Hippocampal formation (tissue), 2 donors: ENCODE measurements around the gene RNF151.

Source experiments
- DNase-seq, 2 donors: peaks; one replicate each; lab custom pipeline; 2025; lab: John Stamatoyannopoulos, UW

Gene RNF151

GRCh38 chr16:1978476-1979120 is 11.9 kb downstream of the RNF151 start:
- no peak for DNase-seq

GRCh38 chr16:1979271-1980029 is 12.8 kb downstream of the RNF151 start:
- no peak for DNase-seq

- DNase-seq, result no peak
These were observed 13.5 kb downstream of the RNF151 start for GRCh38 chr16:1980030-1980769.

- no peak for DNase-seq
These were observed 14.1 kb downstream of the RNF151 start for GRCh38 chr16:1980770-1981087.

- DNase-seq, result no peak
These were observed 14.8 kb downstream of the RNF151 start, which contains the start of gene NOXO1 for GRCh38 chr16:1981398-1981836. Gene NOXO1 (minus strand): TSS chr16:1981469. CDS start chr16:1981179, 290 bp downstream.

- no peak for DNase-seq
These were observed 15.4 kb downstream of the RNF151 start for GRCh38 chr16:1982013-1982433.

GRCh38 chr16:1982991-1983543 is 16.4 kb downstream of the RNF151 start:
- no peak for DNase-seq

GRCh38 chr16:1983544-1984346 is 17.1 kb downstream of the RNF151 start, which contains the start of gene GFER:
Gene GFER (plus strand): TSS chr16:1984193. CDS start chr16:1984219, 26 bp downstream.
- peak; percentile 82 to 89 for DNase-seq

GRCh38 chr16:1984347-1985225 is 17.9 kb downstream of the RNF151 start:
- no peak for DNase-seq

GRCh38 chr16:1985466-1986150 is 19.0 kb downstream of the RNF151 start:
- DNase-seq, result no peak

- DNase-seq, result no peak
These were observed 20.5 kb downstream of the RNF151 start for GRCh38 chr16:1987198-1987597.

GRCh38 chr16:1989209-1990100 is 22.8 kb downstream of the RNF151 start, which contains the start of gene SYNGR3:
Gene SYNGR3 (plus strand): TSS chr16:1989970. CDS start chr16:1990103, 133 bp downstream.
- no peak for DNase-seq

GRCh38 chr16:1990101-1990350 is 23.4 kb downstream of the RNF151 start:
- no peak for DNase-seq

GRCh38 chr16:1990351-1991134 is 23.9 kb downstream of the RNF151 start:
- DNase-seq, result no peak

- no peak for DNase-seq
These were observed 24.5 kb downstream of the RNF151 start for GRCh38 chr16:1991135-1991551.

GRCh38 chr16:1991588-1991947 is 24.9 kb downstream of the RNF151 start:
- no peak for DNase-seq

- peak; percentile 67 to 84 for DNase-seq
These were observed 25.5 kb downstream of the RNF151 start for GRCh38 chr16:1991948-1992703.
